Measurements from ENCODE around the gene LTK. TPM values are rescaled to one million over a fixed set of nuclear protein-coding genes. Genes with fewer than 3 reads are reported as not detected.

The LTK gene
- total RNA-seq, 2 experiments from 2014 or later: 1.6 to 1.9 TPM

DNA sequence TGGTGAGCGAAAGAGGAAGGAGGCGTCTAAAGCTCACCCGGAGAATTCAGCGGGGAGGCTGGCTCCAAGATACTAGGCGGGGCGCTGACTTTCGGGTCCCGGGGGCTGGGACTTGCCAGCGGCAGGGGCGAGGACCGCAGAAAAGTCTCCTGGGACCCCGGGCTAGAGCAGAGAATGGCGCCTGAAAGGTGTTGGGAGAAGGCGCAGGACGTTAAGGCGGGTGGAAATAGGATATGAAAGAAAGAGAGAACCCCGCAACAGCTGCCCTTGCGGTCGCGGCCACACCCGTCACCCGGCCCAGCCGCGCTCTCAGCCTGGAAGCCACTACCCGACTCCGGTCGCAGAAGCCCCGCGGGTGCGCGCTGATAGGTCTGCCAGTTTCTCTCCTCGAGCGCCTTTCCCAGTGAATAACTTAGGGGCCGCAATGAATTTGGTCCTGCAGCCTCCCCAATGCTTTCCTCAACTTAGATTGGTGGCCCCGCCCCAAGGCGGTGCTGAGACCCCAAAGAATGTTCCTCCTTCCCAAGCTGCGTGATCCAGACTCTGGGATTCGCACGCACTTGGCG is 604 bp downstream of the LTK start:
- H3K36me3 Mint-ChIP-seq: peaks cover 9% of the 10 kb centered on the region
- peak; percentile 57 for DNase-seq
- H3K27me3 Mint-ChIP-seq: peaks cover 40% of the 10 kb centered on the region
- POLR2A ChIA-PET: interaction anchor here (1.1 to 1.2 kb wide), 2 partner anchors 11 to 31 kb away, joined by 3 to 5 read pairs; partner anchors contain the start of gene RPAP1
- H3K9me3 Mint-ChIP-seq: no peaks in the 10 kb centered on the region
- no peak overlapping the region for H3K27ac Mint-ChIP-seq
- H3K4me3 Mint-ChIP-seq: peak overlapping the region; percentile 65
- H3K4me1 Mint-ChIP-seq: peaks cover 20% of the 10 kb centered on the region
- ATAC-seq (ENCODE audit: low read depth): peak; percentile 32

DNA sequence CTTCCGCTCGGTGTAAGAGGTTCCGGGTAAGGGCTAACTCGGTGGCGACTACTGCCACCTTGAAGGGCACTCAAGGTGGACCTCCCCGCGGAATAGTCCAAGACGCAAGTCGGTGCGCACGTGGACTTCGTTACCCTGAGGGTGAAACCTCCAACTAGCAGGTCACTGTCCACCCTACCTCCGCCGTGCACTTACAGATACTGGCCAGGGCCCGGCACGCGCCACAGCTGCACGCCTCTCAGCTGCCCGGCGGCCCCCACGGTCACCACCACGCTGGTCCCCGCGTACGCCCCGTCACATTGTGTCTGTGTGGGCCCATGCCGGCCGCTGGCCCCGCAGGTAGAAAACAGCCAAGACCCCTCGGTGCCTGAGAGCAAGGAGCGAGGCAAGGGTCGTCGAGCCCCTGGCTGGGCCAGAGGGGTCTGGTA is 1.1 kb downstream of the LTK start:
- no peak for ATAC-seq (ENCODE audit: low read depth)
- POLR2A ChIA-PET: interaction anchor here (1.1 kb wide), 1 partner anchor 32 kb away, joined by 5 read pairs; the partner anchor contains the start of gene RPAP1
- Mint-ChIP-seq H3K9me3 (no peaks in the 10 kb centered on the region), H3K36me3 (peaks cover 9% of the 10 kb centered on the region), H3K4me1 (peaks cover 20% of the 10 kb centered on the region), H3K4me3 (peak overlapping the region; percentile 65), H3K27ac (no peak overlapping the region), H3K27me3 (peaks cover 44% of the 10 kb centered on the region)
- DNase-seq: no peak

DNA sequence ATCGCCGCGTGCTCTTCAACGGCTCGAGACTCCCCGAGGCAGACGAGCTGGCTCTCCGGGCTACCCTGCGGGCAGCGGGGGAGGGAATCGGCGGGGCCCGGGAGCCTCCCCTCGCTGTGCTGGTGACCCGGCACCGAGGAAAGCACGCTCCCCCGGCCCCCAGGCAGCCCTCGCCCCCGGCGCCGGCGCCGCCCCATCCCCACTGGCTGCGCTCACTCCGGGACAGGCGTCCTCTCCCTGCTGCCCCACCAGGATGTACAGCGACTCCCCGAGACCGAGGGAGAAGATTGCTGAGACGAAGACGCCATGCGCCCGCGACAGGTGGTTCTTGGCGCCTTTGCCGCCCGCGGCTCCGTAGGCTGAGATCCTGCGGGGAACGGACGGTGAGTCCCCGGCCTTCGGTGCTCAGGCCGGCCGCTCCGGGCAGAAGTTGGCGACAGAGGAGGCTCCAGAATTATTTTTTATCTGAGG is 1.7 kb downstream of the LTK start:
- Mint-ChIP-seq H3K27ac (no peak overlapping the region), H3K9me3 (no peaks in the 10 kb centered on the region), H3K4me1 (peaks cover 20% of the 10 kb centered on the region), H3K4me3 (peak overlapping the region; percentile 65), H3K36me3 (peaks cover 6% of the 10 kb centered on the region), H3K27me3 (peaks cover 47% of the 10 kb centered on the region)
- POLR2A ChIA-PET: interaction anchor here (0.6 kb wide), 1 partner anchor 17 kb away, joined by 3 read pairs; no protein-coding TSS in a partner anchor
- DNase-seq: peak; percentile 51
- ATAC-seq (ENCODE audit: low read depth): no peak

DNA sequence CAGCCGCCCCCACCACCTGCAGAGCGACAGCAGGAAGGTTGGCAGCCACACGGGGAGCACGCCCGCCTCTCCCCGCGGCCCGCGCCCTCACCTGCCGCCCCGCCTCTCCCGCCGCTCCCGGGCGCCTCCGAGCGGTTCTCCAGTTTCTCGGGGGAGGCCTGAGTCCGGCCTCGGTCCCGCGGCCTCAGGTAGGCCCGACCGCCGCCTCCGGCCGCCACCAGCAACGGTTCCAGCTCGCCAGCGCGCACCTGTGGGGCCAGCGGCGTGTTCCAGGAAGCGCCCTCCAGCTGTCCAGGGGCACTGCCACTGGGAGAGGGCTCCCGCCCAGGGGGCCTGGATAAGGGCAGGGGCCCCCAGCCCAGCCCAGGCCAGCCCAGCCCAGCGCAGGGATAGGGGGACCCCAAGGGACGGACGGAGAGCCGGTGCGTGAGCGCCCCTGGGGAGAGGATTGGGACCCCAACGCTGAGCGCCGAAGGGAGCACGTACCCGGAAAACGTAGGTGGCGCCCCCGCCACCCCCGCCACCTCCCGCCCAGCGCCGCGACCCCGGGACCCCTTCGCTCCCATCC is 2.2 kb downstream of the LTK start:
- POLR2A ChIA-PET: interaction anchor here (0.6 to 1.3 kb wide), 2 partner anchors 16 to 33 kb away, joined by 3 read pairs; partner anchors contain the start of gene RPAP1
- ATAC-seq (ENCODE audit: low read depth): no peak
- no peak overlapping the region for H3K27ac Mint-ChIP-seq

DNA sequence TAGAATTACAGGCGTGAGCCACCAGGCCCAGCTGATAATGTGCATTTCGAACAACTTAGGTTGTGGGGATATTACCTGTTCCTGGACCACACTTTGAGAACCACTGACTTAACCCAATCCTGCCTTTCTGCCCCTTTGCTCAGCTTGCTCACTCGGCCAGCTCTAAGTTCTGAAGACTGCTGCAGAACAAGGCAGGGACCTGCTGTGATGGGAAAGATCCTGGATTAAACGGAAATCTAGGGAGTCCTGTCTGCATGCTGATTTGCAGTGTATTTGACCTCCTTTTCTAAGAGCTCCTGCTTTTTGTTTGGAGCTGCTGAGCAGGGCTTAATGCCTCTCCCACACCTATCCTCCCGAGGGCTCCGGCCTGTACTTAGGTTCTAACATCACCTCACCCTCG is 2.9 kb downstream of the LTK start:
- POLR2A ChIA-PET: interaction anchor here (0.6 to 1.3 kb wide), 2 partner anchors 10 to 33 kb away, joined by 3 to 5 read pairs; partner anchors contain the start of gene RPAP1
- Mint-ChIP-seq H3K4me1 (peaks cover 20% of the 10 kb centered on the region), H3K27ac (no peak overlapping the region), H3K27me3 (peaks cover 50% of the 10 kb centered on the region), H3K9me3 (no peaks in the 10 kb centered on the region), H3K36me3 (peaks cover 2% of the 10 kb centered on the region), H3K4me3 (no peak overlapping the region)
- DNase-seq (no peak), ATAC-seq (ENCODE audit: low read depth) (no peak)

More for the DNA sequence above, 2.2 kb downstream of the LTK start:
- no peaks in the 10 kb centered on the region for H3K9me3 Mint-ChIP-seq
- no peak overlapping the region for H3K4me3 Mint-ChIP-seq
- no peak for DNase-seq
- H3K36me3 Mint-ChIP-seq: peaks cover 4% of the 10 kb centered on the region
- peaks cover 20% of the 10 kb centered on the region for H3K4me1 Mint-ChIP-seq
- peaks cover 50% of the 10 kb centered on the region for H3K27me3 Mint-ChIP-seq

DNA sequence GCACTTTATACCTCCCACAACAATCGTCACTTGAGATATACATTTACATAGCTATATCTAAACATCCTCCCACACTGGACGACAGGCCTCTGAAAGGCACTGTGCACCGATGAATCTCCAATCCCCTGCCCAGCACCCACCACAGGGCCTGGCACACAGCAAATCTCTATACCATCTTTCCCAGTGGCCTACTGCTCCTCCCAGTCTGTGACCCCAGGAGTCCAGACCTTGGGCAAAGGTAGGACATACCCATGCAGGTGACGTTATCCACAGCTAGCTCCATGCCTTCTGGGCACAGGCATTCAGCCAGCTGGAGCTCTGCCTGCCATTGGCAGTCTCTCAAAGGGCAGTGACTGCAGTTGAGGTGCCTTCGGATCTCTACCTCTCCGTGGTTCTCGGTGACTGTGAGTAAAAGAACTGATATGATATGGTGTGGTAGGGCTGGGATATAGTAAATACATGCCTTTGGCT is 5.8 kb downstream of the LTK start:
- DNase-seq (no peak), ATAC-seq (ENCODE audit: low read depth) (no peak)
- POLR2A ChIA-PET: no interaction called here
- H3K27me3 Mint-ChIP-seq: peaks cover 61% of the 10 kb centered on the region
- no peak overlapping the region for H3K4me3 Mint-ChIP-seq
- H3K36me3 Mint-ChIP-seq: no peaks in the 10 kb centered on the region
- no peak overlapping the region for H3K27ac Mint-ChIP-seq
- H3K4me1 Mint-ChIP-seq: peaks cover 9% of the 10 kb centered on the region
- H3K9me3 Mint-ChIP-seq: no peaks in the 10 kb centered on the region

DNA sequence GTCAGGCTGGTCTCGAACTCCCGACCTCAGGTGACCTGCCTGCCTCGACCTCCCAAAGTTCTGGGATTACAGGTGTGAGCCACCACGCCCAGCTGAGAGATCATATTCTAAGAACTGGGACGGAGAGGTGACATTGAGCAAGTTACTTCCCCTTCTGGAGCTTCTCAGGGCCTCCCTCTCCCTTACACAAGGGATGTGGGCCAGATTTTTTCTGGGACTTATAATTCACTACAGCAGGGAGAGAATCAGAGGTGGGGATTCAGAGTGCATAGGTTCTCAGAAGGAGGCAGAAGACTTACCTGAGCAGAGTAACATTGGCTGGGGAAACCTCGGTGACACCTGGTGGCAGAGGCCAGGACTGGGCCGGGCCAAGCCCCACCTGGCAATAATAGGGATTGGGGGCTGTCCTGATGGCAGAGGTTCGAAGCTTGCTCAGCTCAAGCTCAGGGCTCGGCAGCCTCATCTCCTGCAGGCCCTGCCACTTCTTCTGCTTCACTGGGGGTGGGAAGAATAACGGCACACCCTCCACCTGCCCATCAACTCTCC is 6.8 kb downstream of the LTK start:
- no peak for ATAC-seq (ENCODE audit: low read depth)
- H3K4me3 Mint-ChIP-seq: no peak overlapping the region
- H3K4me1 Mint-ChIP-seq: peaks cover 4% of the 10 kb centered on the region
- H3K36me3 Mint-ChIP-seq: no peaks in the 10 kb centered on the region
- no peaks in the 10 kb centered on the region for H3K9me3 Mint-ChIP-seq
- H3K27ac Mint-ChIP-seq: no peak overlapping the region
- H3K27me3 Mint-ChIP-seq: peaks cover 60% of the 10 kb centered on the region
- POLR2A ChIA-PET: no interaction called here
- no peak for DNase-seq

DNA sequence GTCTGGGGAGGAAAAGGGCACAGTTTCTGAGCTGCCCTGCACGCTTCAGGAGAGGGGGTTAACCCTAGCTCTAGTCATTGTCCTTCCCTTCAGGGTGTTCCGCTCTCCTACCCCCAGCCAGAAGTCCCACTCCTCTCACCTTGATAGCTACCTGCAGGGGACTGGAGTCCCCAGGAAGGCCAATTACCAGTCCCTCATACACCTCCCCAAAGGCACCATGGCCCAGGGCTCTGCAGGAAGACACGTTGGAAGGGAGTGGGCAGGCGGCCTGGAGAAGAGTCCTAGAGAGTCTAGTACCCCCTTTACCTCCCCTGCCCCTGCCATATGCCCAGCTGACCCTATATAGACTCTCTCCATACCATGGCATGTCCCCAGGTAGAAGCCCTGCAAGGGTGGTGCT is 7.9 kb downstream of the LTK start:
- no peaks in the 10 kb centered on the region for H3K36me3 Mint-ChIP-seq
- DNase-seq (no peak), ATAC-seq (ENCODE audit: low read depth) (no peak)
- no peak overlapping the region for H3K4me3 Mint-ChIP-seq
- peaks cover 7% of the 10 kb centered on the region for H3K4me1 Mint-ChIP-seq
- POLR2A ChIA-PET: no interaction called here
- H3K27me3 Mint-ChIP-seq: peaks cover 67% of the 10 kb centered on the region
- H3K27ac Mint-ChIP-seq: no peak overlapping the region
- no peaks in the 10 kb centered on the region for H3K9me3 Mint-ChIP-seq

DNA sequence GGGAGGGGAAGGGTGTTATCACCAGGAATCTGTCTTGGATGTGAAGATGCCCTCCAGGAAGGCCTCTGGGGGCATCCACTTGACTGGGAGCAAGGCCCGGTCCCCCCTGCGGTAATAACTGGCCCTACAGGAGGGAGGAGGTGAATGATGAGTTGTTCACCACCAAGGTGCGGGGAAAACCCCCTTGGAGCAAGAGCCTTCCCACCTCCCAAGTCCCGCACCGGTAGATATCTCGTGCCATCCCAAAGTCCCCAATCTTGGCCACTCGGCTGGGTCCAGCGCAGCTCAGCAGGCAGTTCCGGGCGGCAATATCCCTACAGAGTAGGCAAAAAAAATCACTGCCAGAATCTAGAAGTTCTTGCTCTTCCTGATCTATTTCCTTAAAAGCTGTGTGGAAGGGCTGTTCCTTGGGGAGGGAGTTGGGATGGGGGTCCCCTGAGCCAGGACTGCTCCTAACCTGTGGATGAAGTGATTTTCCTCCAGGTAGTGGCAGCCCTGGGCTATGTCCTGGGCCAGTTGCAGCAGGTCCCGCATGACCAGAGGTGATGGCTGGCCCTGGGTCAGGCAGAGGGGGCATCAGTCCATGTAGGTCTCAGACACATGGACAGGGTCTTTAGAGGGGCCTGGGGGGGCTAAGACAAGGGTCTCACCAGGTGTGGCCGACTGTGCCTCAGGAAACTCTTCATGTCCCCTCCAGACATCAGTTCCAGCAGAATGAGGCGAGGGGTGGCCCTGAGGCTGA is 8.7 kb downstream of the LTK start:
- H3K4me1 Mint-ChIP-seq: peaks cover 7% of the 10 kb centered on the region
- no peaks in the 10 kb centered on the region for H3K36me3 Mint-ChIP-seq
- H3K27ac Mint-ChIP-seq: no peak overlapping the region
- no peak for ATAC-seq (ENCODE audit: low read depth)
- no peak for DNase-seq
- no peaks in the 10 kb centered on the region for H3K9me3 Mint-ChIP-seq
- no peak overlapping the region for H3K4me3 Mint-ChIP-seq
- peaks cover 67% of the 10 kb centered on the region for H3K27me3 Mint-ChIP-seq
- POLR2A ChIA-PET: interaction anchor here (0.7 kb wide), 1 partner anchor 39 kb away, joined by 3 read pairs; the partner anchor contains the start of gene RPAP1

DNA sequence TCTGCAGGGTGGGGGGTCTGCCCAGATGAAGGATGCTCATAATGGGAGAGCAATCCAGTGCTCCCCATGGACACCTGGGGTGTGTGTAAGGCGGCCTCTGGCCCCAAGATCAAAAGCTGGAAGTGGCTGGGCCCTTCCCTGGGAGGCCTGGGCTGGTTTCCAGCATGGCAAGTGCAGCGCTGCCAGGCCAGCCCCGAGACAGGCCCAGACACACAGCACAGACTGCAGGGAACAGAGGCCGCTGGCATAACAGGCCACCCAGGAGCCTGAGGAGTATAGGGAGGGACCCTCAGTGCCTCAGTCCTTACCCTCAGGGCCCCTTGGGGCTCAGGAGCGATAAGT is 10.0 kb downstream of the LTK start:
- H3K27me3 Mint-ChIP-seq: peaks cover 73% of the 10 kb centered on the region
- POLR2A ChIA-PET: interaction anchor here (1.3 kb wide), 1 partner anchor 10 kb away, joined by 4 read pairs; the partner anchor contains the start of gene LTK
- H3K4me3 Mint-ChIP-seq: peak overlapping the region; percentile 17

DNA sequence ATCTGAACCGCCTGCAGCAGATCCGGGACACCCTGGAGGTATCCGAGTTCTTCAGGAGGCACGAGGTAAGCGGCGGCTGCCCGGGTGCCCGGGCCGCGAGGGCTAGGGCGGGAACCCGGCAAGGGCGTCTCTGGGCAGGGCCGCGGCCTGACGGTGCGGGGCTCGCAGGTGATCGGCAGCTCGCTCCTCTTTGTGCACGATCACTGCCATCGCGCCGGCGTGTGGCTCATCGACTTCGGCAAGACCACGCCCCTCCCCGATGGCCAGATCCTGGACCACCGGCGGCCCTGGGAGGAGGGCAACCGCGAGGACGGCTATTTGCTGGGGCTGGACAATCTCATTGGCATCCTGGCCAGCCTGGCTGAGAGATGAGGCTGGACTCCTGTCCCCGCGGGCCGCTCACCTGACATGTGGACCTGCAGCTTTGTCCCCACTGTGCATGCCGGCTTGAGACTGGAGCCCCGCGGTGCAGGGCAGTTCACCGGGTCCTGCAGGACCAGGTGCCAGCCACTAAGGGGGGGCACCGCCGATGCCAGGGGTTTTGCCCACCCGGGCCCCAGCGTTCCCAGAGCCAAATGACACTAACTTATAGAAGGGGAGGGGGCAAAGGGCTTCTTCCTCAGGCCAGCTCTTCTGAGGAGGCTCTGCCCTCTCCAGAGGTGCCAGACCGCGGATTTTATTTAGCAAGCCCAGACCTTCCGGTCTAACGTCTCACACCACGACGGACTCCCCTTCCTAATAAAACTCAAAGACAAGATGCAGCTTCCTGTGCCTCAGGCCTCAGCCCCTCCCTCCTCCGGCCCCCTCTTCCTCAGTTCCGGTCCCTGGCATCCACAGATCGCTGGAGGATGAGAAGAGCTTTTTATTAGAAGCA is 10.6 kb downstream of the LTK start:
- H3K36me3 Mint-ChIP-seq: no peaks in the 10 kb centered on the region
- no peak for DNase-seq
- H3K27me3 Mint-ChIP-seq: peaks cover 76% of the 10 kb centered on the region
- H3K4me3 Mint-ChIP-seq: peak overlapping the region; percentile 75
- ATAC-seq (ENCODE audit: low read depth): peak; percentile 16
- H3K27ac Mint-ChIP-seq: no peak overlapping the region
- H3K9me3 Mint-ChIP-seq: no peaks in the 10 kb centered on the region
- POLR2A ChIA-PET: interaction anchor here (1.3 kb wide), 1 partner anchor 11 kb away, joined by 4 read pairs; the partner anchor contains the start of gene LTK
- peaks cover 7% of the 10 kb centered on the region for H3K4me1 Mint-ChIP-seq

More for the DNA sequence above, 10.0 kb downstream of the LTK start:
- ATAC-seq (ENCODE audit: low read depth): no peak
- H3K27ac Mint-ChIP-seq: no peak overlapping the region
- peaks cover 7% of the 10 kb centered on the region for H3K4me1 Mint-ChIP-seq
- H3K36me3 Mint-ChIP-seq: no peaks in the 10 kb centered on the region
- H3K9me3 Mint-ChIP-seq: no peaks in the 10 kb centered on the region
- no peak for DNase-seq

DNA sequence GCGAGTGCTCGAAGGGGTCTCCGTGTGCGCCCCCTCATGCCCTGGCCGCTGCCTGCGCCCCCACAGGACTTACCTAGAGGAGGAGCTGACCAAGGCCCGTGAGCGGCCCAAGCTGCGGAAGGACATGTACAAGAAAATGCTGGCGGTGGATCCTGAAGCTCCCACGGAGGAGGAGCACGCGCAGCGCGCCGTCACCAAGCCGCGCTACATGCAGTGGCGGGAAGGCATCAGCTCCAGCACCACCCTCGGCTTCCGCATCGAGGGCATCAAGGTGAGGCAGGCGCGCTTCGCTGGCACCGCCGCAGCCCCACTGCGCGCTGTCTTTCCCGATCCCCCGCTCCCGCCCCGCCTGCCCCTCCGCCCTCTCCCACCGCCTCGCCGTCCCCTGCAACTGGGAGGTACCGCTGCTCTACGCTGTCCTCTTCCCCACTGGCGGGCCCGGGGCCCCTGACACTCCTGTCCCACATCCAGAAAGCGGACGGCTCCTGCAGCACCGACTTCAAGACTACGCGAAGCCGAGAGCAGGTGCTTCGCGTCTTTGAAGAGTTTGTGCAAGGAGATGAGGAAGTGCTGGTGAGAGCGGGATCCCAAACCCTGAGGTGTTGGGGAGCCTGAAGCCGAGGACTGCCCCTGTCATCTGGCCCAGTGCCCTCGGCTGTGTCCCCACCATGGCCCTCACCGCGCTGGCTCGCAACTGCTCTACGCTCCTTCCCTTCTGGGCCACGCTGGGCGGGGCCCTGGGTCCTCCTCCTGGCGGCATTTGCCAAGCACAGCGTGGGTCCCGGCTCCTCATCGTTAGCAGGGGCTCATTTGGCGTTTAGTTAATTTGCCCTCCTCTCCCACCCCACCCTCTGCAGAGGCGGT is 11.5 kb downstream of the LTK start:
- H3K36me3 Mint-ChIP-seq: no peaks in the 10 kb centered on the region
- H3K4me3 Mint-ChIP-seq: peak overlapping the region; percentile 75
- no peak overlapping the region for H3K27ac Mint-ChIP-seq
- POLR2A ChIA-PET: interaction anchor here (1.3 to 1.4 kb wide), 2 partner anchors 12 kb away, joined by 3 to 4 read pairs; partner anchors contain the start of gene LTK
- peaks cover 7% of the 10 kb centered on the region for H3K4me1 Mint-ChIP-seq
- ATAC-seq (ENCODE audit: low read depth) (peak; percentile 57), DNase-seq (peak; percentile 57)
- H3K9me3 Mint-ChIP-seq: no peaks in the 10 kb centered on the region
- H3K27me3 Mint-ChIP-seq: peaks cover 78% of the 10 kb centered on the region
